Activated CD8-positive, alpha-beta memory T cell treated with anti-CD3 and anti-CD28 coated beads, Interleukin-2, amount 50 U/mL, for 4 hours (primary cell): ENCODE data around the gene ZFPL1.

ENCODE experiments used
- DNase-seq: peaks from one replicate; pipeline ENCODE4 v3.0.0-alpha.2; 2020

Gene ZFPL1

DNA sequence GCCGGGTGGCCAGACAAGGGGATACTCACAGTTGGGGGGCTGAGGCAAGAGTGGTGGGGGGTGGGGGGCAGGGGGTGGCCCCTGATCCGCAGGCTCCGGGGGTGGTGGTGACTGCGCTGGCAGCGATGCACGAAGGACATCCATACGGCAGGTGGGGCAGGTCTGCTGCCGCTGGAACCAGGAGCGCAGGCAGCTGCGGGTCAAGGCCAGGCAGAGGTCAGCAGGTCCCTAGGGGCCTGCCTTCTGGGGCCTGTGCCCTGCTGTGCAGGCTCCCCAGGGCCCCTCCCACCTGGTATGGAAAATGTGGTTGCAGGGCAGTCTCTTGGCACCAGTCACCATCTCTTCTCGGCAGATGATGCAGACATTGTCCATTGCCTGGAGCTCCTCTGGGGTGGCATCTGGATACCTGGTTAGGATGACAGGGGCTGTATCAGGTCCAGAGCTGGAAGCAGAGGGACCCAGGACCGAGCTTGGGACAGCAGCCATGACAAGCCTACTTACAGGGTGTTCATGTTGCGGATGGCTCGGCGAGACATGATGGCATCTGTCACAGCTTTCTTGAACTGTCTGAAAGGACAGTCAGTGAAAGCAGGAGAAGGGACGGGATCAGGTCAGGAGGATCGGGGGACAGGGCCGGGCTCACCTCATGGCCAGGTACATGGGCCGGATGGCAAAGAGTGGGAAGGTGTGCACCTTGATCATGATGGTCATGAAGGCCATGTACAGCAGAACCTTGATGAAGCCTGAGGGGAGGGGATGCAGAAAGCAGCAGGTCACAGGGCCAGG lies 46.8 kb downstream of the ZFPL1 start:
- no peak for DNase-seq

DNA sequence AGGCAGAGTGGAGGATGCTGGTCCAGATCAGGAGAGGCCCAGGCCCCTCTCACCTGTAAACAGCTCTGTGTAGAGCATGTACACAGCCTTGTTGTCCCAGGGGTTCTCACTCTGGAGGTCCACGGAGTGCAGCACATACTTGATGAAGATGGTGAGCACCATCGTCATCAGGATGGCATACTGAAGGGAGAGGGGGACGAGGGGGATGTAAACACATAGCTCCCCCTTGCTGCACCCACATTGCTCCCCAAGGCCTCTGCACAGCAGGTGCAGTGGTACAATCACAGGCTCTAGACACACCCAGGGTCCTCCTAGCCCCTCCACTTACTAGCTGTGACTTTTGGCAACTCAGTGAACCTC lies 47.4 kb downstream of the ZFPL1 start:
- no peak for DNase-seq

DNA sequence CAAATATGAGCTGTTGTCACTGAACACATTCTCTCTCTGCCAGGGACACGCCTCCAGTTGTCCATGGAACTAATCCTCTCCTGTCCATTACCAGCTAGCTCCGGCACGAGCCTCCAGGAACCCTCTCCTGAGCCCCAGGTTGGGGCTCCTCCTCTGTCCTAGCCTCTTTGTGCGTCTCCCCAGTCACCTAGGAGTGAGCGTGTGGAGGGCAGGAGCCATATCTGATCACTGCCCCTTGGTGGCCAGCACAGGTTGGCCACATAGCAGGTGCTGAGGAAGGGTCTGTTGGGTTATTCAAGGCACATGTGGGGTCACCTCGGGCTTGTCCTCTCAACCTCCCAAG lies 47.8 kb downstream of the ZFPL1 start:
- no peak for DNase-seq

DNA sequence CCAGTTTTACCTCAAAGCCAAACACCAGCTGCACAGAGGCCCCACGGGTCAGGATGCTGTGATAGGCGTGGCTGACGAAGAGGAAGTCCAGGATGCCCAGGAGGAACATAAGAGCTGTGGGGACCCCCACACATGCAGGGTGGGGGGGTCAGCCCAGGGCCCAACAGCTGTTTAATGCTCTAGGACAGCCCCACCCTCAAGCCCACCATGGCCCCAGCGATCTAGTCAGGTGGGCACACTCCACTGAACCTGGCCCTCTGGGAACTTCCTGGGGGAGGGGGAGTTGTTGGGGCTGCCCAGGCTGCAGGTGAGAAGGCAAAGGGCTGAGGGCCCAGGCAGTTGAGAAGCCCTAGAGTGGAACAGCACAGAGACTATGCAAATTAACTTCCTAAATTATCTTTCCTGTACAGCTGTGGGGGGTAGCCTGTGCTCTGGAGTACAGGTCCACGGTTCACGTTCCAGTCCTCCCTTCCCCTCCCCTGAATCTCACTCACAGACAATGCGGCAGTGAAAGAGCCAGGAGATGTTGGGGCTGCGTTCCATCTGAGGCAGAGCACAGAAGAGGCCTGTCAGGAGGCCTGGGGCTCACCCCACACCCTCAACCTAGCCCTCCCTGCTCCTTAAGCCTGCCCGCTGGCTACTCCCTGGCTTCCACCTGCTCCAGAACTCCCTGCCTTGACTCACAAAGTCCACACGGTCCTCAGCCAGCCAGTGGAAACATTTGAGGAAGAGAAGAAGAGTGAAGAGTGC lies 48.4 kb downstream of the ZFPL1 start:
- no peak for DNase-seq

- DNase-seq: no peak
Observed at GRCh38 chr11:65132988-65133700, 49.1 kb downstream of the ZFPL1 start.

GRCh38 chr11:65133724-65134123 lies 49.7 kb downstream of the ZFPL1 start:
- DNase-seq: no peak

DNA sequence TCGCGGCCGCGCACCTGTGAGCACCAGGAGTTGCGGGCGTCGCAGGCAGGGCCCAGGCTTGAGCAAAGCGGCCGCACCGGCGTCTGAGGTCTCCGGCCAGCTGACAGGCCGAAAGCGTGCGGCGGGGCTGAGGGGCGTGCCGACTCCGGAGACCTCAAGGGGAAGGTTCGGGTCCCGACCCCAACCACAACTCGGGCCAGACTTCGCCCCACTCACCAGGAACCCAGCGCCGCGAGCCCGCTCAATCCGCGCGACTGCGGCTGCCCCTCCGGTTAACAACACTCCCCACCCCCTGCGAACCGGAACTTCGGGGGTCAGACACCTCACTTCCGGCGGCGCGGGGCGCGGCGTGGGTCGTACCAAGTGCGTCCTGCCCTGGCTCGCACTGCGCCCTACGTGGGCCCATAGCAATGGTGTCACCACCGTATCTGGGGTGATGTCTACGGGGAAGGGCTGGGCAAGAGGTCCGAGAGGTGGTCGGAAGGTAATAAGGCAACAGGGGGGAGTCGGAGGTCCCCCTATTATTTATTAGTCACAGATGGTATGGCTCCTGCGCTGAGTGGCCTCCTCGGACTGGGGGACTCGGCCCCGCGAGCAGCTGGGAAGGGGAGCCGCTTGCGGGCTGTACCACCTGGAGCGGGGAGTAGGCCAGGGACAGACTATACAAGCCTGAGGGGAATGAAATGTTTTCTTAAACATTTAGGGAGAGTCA lies 50.4 kb downstream of the ZFPL1 start, which contains the start of gene SYVN1:
Gene SYVN1 (minus strand): TSS at position 280 of the 712 bp plus-strand sequence. CDS start 918 bp downstream, outside the sequence.
- DNase-seq: peak; percentile 92

GRCh38 chr11:65134952-65135632 lies 51.1 kb downstream of the ZFPL1 start:
- peak; percentile 78 for DNase-seq

- no peak for DNase-seq
Observed at GRCh38 chr11:65135633-65136145, 51.7 kb downstream of the ZFPL1 start.

GRCh38 chr11:65136515-65137096 lies 52.6 kb downstream of the ZFPL1 start:
- DNase-seq: no peak
